HepG2 (cell line): ENCODE data around the gene ZNF587B. TPM values are rescaled to one million over a fixed set of nuclear protein-coding genes. Genes with fewer than 3 reads are reported as not detected.

Source experiments
- FOXA3 ChIP-seq: IDR thresholded peaks from 2 replicates; pipeline ENCODE4 v1.6.1; 2016; ENCODE audit warnings: missing genetic modification reagents, missing compliant biosample characterization
- HNRNPLL ChIP-seq: fragments of 200-400 bp; formaldehyde crosslinking; IDR thresholded peaks from 2 replicates; pipeline ENCODE4 v1.6.1; 2017; ENCODE audit warnings: mild to moderate bottlenecking, low read depth, low read length; ENCODE audit not compliant: poor library complexity, severe bottlenecking
- KDM4B ChIP-seq: sonication (generic); formaldehyde crosslinking; IDR thresholded peaks from 2 replicates; pipeline ENCODE4 v1.4.0; 2020; ENCODE audit warnings: missing genetic modification reagents
- KLF11 ChIP-seq: IDR thresholded peaks from 2 replicates; pipeline ENCODE4 v1.6.1; 2016; ENCODE audit warnings: missing compliant biosample characterization
- MXD4 ChIP-seq: IDR thresholded peaks from 2 replicates; pipeline ENCODE4 v1.6.1; 2016; ENCODE audit warnings: mild to moderate bottlenecking, missing biosample characterization, missing genetic modification reagents
- MXI1 ChIP-seq: IDR thresholded peaks from 3 replicates; pipeline ENCODE4 v1.6.1; 2012; ENCODE audit warnings: low read depth, low read length, inconsistent platforms, borderline replicate concordance
- PHF5A ChIP-seq: IDR thresholded peaks from one replicate; pipeline ENCODE4 v1.6.1; 2018; ENCODE audit warnings: low read depth, missing genetic modification reagents; ENCODE audit not compliant: unreplicated experiment
- POLR2G ChIP-seq: fragments of 200-400 bp; formaldehyde crosslinking; IDR thresholded peaks from 2 replicates; pipeline ENCODE4 v1.6.1; 2018; ENCODE audit warnings: mild to moderate bottlenecking, low read depth, low read length, moderate library complexity
- RXRA ChIP-seq: sonication (generic); formaldehyde crosslinking; IDR thresholded peaks from 2 replicates; pipeline ENCODE4 v1.5.1; 2020; ENCODE audit warnings: missing genetic modification reagents
- SIX1 ChIP-seq: sonication (generic); formaldehyde crosslinking; IDR thresholded peaks from 2 replicates; pipeline ENCODE4 v1.4.0; 2020; ENCODE audit warnings: missing genetic modification reagents, borderline replicate concordance
- TEAD2 ChIP-seq: sonication (generic); formaldehyde crosslinking; IDR thresholded peaks from 2 replicates; pipeline ENCODE4 v1.9.0; 2021; ENCODE audit warnings: missing genetic modification reagents
- THAP11 ChIP-seq: IDR thresholded peaks from 2 replicates; pipeline ENCODE4 v1.6.1; 2016; ENCODE audit warnings: missing biosample characterization, missing genetic modification reagents
- YEATS4 ChIP-seq: sonication (generic); formaldehyde crosslinking; IDR thresholded peaks from 2 replicates; pipeline ENCODE4 v1.4.0; 2020; ENCODE audit warnings: missing genetic modification reagents, borderline replicate concordance
- ZBTB7B ChIP-seq: sonication (generic); formaldehyde crosslinking; IDR thresholded peaks from 2 replicates; pipeline ENCODE4 v1.4.0; 2020; ENCODE audit warnings: missing genetic modification reagents
- ZFAT ChIP-seq: sonication (generic); formaldehyde crosslinking; conservative IDR thresholded peaks from 2 replicates; pipeline ENCODE4 v1.8.1; 2023; ENCODE audit warnings: missing genetic modification reagents, inconsistent platforms
- ZNF20 ChIP-seq: sonication (generic); formaldehyde crosslinking; IDR thresholded peaks from 2 replicates; pipeline ENCODE4 v1.4.0; 2020; ENCODE audit warnings: mild to moderate bottlenecking, moderate library complexity, missing genetic modification reagents
- ZNF468 ChIP-seq: sonication (generic); formaldehyde crosslinking; IDR thresholded peaks from 2 replicates; pipeline ENCODE4 v1.8.0; 2022; ENCODE audit warnings: mild to moderate bottlenecking, moderate library complexity, missing genetic modification reagents
- ZNF543 ChIP-seq: sonication (generic); formaldehyde crosslinking; IDR thresholded peaks from 2 replicates; pipeline ENCODE4 v1.4.0; 2020; ENCODE audit warnings: mild to moderate bottlenecking, missing genetic modification reagents
- ZNF572 ChIP-seq: sonication (generic); formaldehyde crosslinking; IDR thresholded peaks from 2 replicates; pipeline ENCODE4 v1.5.1; 2020; ENCODE audit warnings: mild to moderate bottlenecking, missing genetic modification reagents
- ZNF577 ChIP-seq: sonication (generic); formaldehyde crosslinking; IDR thresholded peaks from 2 replicates; pipeline ENCODE4 v1.4.0; 2020; ENCODE audit warnings: mild to moderate bottlenecking, low read depth, missing genetic modification reagents, borderline replicate concordance
- ZSCAN9 ChIP-seq: IDR thresholded peaks from 2 replicates; pipeline ENCODE4 v1.6.1; 2016; ENCODE audit warnings: borderline replicate concordance
- polyA plus RNA-seq, 8 experiments: library from polyadenylated mRNA; depleted of rRNA in 3 of 8; stranded (reverse) in 7 of 8; unstranded in 1 of 8; fragments of >200 nt; fragmentation: Illumina TruSeq in 4 of 8; extraction: Trizol in 4 of 8; gene quantifications; 2 replicates each; pipeline versions ENCODE4 v1.2.1 to v1.2.3, GENCODE V29; 2011 to 2016; ENCODE audit warnings: low read depth in 4 of 8, missing spikeins in 1 of 8, mixed read lengths in 1 of 8; ENCODE audit not compliant: insufficient read depth in 1 of 8
- total RNA-seq, 5 experiments: library from RNA; depleted of rRNA; stranded (reverse); fragments of >200 nt; fragmentation: Illumina TruSeq; extraction: Trizol; gene quantifications; 2 replicates each; pipeline ENCODE4 v1.2.3, GENCODE V29; 2016; ENCODE audit warnings: low read depth in 1 of 5
- TF ChIP-seq, protein P1 (sequence below): sonication (generic); formaldehyde crosslinking; IDR thresholded peaks from 2 replicates; pipeline ENCODE4 v1.4.0; 2020; ENCODE audit warnings: missing genetic modification reagents
- TF ChIP-seq, protein P2 (sequence below): IDR thresholded peaks from 2 replicates; pipeline ENCODE4 v1.6.1; 2016; ENCODE audit warnings: mild to moderate bottlenecking, missing biosample characterization, missing genetic modification reagents
- TF ChIP-seq, protein P3 (sequence below): conservative IDR thresholded peaks from 2 replicates; pipeline ENCODE4 v1.6.1; 2018; ENCODE audit warnings: missing genetic modification reagents
- TF ChIP-seq, protein P4 (sequence below): sonication (generic); formaldehyde crosslinking; IDR thresholded peaks from 2 replicates; pipeline ENCODE4 v1.4.0; 2020; ENCODE audit warnings: missing genetic modification reagents

ZNF587B gene
- total and polyA plus RNA-seq, 2 of the 13 experiments (the other 11 are each of a cell fraction or from before 2014, with no cell fraction given), result 5.2 to 29.9 TPM

DNA sequence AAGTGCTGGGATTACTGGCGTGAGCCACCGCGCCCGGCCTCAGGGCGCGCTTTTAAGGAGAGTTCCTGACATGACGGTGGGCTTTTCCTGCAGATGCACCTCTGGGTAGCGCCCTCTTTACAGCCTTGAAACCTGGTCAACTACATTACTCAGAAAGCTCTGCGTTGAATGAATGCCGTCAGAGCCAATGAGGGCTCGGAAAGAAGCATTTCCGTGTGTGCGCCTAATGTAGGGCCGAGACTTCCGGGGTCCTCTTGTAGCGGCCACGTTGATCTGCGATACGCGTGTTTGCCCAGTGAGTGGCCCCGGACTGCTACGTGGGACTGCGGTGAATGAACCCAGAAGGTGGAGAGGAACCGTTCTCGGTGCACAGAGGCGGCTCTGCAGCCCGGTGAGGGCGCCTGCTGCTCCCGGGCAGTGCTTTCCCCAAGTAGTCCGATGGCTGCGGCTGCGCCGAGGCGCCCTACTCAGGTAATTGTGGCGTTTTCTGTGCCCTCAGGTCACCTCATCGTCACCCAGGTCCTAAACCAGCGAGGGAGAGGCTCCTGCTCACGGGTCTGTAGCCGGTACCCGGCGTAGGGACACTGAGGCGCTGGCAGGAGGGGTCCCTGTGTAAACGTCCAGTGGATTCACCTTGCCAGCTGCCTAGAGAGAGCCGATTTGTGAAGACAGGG lies 10.5 kb upstream of the ZNF587B start (continued):
- TF ChIP-seq, protein P1, sequence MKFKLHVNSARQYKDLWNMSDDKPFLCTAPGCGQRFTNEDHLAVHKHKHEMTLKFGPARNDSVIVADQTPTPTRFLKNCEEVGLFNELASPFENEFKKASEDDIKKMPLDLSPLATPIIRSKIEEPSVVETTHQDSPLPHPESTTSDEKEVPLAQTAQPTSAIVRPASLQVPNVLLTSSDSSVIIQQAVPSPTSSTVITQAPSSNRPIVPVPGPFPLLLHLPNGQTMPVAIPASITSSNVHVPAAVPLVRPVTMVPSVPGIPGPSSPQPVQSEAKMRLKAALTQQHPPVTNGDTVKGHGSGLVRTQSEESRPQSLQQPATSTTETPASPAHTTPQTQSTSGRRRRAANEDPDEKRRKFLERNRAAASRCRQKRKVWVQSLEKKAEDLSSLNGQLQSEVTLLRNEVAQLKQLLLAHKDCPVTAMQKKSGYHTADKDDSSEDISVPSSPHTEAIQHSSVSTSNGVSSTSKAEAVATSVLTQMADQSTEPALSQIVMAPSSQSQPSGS (CRISPR knock-in tag), result 0 out of 2 replicates have a peak, but pooled peaks have one; percentile 32
- peak; percentile 94 for TF ChIP-seq MXD4 (CRISPR knock-in tag)
- peak; percentile 65 for TF ChIP-seq HNRNPLL
- peak; percentile 30 for TF ChIP-seq FOXA3
- no peak for TF ChIP-seq ZNF577 (CRISPR knock-in tag)
- TF ChIP-seq ZNF468 (CRISPR knock-in tag), result no peak
- peak; percentile 96 for TF ChIP-seq THAP11
- peak; percentile 70 for TF ChIP-seq RXRA (CRISPR knock-in tag)
- no peak for TF ChIP-seq SIX1
- peak; percentile 97 for TF ChIP-seq YEATS4 (CRISPR knock-in tag)
- TF ChIP-seq, protein P2, sequence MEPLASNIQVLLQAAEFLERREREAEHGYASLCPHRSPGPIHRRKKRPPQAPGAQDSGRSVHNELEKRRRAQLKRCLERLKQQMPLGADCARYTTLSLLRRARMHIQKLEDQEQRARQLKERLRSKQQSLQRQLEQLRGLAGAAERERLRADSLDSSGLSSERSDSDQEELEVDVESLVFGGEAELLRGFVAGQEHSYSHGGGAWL, result peak; percentile 80; the same call in 1 of the 2 replicates
- TF ChIP-seq KLF11 (CRISPR knock-in tag), result peak; percentile 81; the same call in 1 of the 2 replicates
- TF ChIP-seq ZNF20 (CRISPR knock-in tag), result no peak
- TF ChIP-seq PHF5A (CRISPR knock-in tag), result no peak
- TF ChIP-seq TEAD2 (CRISPR knock-in tag), result no peak
- 0 out of 2 replicates have a peak, but pooled peaks have one; percentile 15 for TF ChIP-seq ZNF572 (CRISPR knock-in tag)
- TF ChIP-seq ZSCAN9, result peak; percentile 52; the same call in 1 of the 2 replicates
- TF ChIP-seq, protein P3, sequence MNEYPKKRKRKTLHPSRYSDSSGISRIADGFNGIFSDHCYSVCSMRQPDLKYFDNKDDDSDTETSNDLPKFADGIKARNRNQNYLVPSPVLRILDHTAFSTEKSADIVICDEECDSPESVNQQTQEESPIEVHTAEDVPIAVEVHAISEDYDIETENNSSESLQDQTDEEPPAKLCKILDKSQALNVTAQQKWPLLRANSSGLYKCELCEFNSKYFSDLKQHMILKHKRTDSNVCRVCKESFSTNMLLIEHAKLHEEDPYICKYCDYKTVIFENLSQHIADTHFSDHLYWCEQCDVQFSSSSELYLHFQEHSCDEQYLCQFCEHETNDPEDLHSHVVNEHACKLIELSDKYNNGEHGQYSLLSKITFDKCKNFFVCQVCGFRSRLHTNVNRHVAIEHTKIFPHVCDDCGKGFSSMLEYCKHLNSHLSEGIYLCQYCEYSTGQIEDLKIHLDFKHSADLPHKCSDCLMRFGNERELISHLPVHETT (CRISPR knock-in tag), result peak; percentile 26; the same call in 1 of the 2 replicates
- peak; percentile 87 for TF ChIP-seq ZBTB7B (CRISPR knock-in tag)
- 0 out of 2 replicates have a peak, but pooled peaks have one; percentile 34 for TF ChIP-seq ZFAT (CRISPR knock-in tag)
- TF ChIP-seq POLR2G, result peak; percentile 93
- TF ChIP-seq MXI1, result peak; percentile 96; the same call in 2 of the 3 replicates
- 0 out of 2 replicates have a peak, but pooled peaks have one; percentile 16 for TF ChIP-seq KDM4B
- peak; percentile 75; the same call in 1 of the 2 replicates for TF ChIP-seq ZNF543 (CRISPR knock-in tag)
- TF ChIP-seq, protein P4, sequence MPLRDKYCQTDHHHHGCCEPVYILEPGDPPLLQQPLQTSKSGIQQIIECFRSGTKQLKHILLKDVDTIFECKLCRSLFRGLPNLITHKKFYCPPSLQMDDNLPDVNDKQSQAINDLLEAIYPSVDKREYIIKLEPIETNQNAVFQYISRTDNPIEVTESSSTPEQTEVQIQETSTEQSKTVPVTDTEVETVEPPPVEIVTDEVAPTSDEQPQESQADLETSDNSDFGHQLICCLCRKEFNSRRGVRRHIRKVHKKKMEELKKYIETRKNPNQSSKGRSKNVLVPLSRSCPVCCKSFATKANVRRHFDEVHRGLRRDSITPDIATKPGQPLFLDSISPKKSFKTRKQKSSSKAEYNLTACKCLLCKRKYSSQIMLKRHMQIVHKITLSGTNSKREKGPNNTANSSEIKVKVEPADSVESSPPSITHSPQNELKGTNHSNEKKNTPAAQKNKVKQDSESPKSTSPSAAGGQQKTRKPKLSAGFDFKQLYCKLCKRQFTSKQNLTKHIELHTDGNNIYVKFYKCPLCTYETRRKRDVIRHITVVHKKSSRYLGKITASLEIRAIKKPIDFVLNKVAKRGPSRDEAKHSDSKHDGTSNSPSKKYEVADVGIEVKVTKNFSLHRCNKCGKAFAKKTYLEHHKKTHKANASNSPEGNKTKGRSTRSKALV, result peak; percentile 77; the same call in 1 of the 2 replicates
